ENCODE data around the gene APCDD1. TPM values are rescaled to one million over a fixed set of nuclear protein-coding genes. Genes with fewer than 3 reads are reported as not detected.

The APCDD1 gene
- total and polyA plus RNA-seq, 2 of the 8 experiments (the other 6 are each of a cell fraction or from before 2014, with no cell fraction given): 2.6 to 3.6 TPM

DNA sequence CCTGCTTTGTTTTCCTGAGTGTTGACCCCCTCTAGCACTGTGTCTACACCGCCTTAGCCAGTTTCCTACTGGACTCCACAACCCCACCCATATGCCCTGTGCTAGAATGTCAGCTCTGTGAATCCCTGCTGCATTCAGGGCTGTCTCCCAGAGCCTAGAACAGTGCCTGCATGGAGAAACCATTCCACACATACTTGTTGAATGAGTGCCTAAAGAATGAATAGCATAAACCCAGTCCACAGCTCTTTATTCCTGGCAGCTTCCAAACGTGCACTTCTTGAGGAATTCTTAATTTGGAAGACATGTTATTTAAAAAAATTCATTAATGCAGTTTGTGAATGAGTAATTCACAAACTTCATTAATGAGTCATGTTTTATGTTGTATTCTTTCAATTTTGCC, 64.9 kb downstream of the APCDD1 start (continued):
- TF ChIP-seq, protein P1, sequence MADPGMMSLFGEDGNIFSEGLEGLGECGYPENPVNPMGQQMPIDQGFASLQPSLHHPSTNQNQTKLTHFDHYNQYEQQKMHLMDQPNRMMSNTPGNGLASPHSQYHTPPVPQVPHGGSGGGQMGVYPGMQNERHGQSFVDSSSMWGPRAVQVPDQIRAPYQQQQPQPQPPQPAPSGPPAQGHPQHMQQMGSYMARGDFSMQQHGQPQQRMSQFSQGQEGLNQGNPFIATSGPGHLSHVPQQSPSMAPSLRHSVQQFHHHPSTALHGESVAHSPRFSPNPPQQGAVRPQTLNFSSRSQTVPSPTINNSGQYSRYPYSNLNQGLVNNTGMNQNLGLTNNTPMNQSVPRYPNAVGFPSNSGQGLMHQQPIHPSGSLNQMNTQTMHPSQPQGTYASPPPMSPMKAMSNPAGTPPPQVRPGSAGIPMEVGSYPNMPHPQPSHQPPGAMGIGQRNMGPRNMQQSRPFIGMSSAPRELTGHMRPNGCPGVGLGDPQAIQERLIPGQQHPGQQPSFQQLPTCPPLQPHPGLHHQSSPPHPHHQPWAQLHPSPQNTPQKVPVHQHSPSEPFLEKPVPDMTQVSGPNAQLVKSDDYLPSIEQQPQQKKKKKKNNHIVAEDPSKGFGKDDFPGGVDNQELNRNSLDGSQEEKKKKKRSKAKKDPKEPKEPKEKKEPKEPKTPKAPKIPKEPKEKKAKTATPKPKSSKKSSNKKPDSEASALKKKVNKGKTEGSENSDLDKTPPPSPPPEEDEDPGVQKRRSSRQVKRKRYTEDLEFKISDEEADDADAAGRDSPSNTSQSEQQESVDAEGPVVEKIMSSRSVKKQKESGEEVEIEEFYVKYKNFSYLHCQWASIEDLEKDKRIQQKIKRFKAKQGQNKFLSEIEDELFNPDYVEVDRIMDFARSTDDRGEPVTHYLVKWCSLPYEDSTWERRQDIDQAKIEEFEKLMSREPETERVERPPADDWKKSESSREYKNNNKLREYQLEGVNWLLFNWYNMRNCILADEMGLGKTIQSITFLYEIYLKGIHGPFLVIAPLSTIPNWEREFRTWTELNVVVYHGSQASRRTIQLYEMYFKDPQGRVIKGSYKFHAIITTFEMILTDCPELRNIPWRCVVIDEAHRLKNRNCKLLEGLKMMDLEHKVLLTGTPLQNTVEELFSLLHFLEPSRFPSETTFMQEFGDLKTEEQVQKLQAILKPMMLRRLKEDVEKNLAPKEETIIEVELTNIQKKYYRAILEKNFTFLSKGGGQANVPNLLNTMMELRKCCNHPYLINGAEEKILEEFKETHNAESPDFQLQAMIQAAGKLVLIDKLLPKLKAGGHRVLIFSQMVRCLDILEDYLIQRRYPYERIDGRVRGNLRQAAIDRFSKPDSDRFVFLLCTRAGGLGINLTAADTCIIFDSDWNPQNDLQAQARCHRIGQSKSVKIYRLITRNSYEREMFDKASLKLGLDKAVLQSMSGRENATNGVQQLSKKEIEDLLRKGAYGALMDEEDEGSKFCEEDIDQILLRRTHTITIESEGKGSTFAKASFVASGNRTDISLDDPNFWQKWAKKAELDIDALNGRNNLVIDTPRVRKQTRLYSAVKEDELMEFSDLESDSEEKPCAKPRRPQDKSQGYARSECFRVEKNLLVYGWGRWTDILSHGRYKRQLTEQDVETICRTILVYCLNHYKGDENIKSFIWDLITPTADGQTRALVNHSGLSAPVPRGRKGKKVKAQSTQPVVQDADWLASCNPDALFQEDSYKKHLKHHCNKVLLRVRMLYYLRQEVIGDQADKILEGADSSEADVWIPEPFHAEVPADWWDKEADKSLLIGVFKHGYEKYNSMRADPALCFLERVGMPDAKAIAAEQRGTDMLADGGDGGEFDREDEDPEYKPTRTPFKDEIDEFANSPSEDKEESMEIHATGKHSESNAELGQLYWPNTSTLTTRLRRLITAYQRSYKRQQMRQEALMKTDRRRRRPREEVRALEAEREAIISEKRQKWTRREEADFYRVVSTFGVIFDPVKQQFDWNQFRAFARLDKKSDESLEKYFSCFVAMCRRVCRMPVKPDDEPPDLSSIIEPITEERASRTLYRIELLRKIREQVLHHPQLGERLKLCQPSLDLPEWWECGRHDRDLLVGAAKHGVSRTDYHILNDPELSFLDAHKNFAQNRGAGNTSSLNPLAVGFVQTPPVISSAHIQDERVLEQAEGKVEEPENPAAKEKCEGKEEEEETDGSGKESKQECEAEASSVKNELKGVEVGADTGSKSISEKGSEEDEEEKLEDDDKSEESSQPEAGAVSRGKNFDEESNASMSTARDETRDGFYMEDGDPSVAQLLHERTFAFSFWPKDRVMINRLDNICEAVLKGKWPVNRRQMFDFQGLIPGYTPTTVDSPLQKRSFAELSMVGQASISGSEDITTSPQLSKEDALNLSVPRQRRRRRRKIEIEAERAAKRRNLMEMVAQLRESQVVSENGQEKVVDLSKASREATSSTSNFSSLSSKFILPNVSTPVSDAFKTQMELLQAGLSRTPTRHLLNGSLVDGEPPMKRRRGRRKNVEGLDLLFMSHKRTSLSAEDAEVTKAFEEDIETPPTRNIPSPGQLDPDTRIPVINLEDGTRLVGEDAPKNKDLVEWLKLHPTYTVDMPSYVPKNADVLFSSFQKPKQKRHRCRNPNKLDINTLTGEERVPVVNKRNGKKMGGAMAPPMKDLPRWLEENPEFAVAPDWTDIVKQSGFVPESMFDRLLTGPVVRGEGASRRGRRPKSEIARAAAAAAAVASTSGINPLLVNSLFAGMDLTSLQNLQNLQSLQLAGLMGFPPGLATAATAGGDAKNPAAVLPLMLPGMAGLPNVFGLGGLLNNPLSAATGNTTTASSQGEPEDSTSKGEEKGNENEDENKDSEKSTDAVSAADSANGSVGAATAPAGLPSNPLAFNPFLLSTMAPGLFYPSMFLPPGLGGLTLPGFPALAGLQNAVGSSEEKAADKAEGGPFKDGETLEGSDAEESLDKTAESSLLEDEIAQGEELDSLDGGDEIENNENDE (IDR thresholded peaks at IDR 0.05; ENCODE audit: insufficient replicate concordance, low read length): no peak

Measured in H1 (cell line).